Measurements from ENCODE around the gene GRN. TPM values are rescaled to one million over a fixed set of nuclear protein-coding genes. Genes with fewer than 3 reads are reported as not detected.

The GRN gene
- total and polyA plus RNA-seq, 2 experiments from 2014 or later: 274 to 377 TPM

GRCh38 chr17:44384281-44384822 lies 39.2 kb downstream of the GRN start:
- Histone ChIP-seq H3K27me3 (peaks cover 32% of the 10 kb centered on the region), H3K4me3 (peak overlapping the region; percentile 35), H3K9me3 (ENCODE audit: low read depth) (no peaks in the 10 kb centered on the region), H3K36me3 (no peaks in the 10 kb centered on the region), H3K27ac (no peak overlapping the region), H3K4me1 (ENCODE audit: low read depth) (no peaks in the 10 kb centered on the region)
- no peak for DNase-seq (ENCODE audit: low read depth in 1 of 2, low spot score in 1 of 2)
- TF ChIP-seq, protein P1, sequence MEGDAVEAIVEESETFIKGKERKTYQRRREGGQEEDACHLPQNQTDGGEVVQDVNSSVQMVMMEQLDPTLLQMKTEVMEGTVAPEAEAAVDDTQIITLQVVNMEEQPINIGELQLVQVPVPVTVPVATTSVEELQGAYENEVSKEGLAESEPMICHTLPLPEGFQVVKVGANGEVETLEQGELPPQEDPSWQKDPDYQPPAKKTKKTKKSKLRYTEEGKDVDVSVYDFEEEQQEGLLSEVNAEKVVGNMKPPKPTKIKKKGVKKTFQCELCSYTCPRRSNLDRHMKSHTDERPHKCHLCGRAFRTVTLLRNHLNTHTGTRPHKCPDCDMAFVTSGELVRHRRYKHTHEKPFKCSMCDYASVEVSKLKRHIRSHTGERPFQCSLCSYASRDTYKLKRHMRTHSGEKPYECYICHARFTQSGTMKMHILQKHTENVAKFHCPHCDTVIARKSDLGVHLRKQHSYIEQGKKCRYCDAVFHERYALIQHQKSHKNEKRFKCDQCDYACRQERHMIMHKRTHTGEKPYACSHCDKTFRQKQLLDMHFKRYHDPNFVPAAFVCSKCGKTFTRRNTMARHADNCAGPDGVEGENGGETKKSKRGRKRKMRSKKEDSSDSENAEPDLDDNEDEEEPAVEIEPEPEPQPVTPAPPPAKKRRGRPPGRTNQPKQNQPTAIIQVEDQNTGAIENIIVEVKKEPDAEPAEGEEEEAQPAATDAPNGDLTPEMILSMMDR (IDR thresholded peaks at IDR 0.05; ENCODE audit: low read depth, low read length): no peak

DNA sequence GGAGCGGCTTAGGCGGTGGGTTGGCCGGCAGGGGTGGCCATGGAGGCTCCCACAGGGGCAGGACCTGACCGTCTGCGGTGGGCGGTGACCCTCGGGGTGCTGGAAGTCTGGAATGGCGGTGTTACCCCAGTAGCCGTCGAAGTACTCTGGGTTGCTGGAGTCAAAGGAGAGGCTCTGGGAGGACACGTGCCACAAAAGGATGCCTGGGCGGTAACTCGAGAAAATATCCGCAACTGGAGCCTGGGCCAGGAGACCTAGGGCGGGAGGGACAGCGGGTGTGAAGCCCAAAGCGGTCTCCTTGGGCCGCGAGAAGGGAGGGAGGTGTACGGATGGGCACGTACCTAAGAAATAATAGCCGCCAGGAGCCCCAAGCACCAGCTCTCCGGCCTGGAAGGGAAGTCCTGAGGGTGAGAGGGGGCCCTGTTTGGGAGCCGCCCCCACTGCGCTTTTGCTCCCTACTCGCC lies 39.8 kb downstream of the GRN start:
- DNase-seq (ENCODE audit: low read depth in 1 of 2, low spot score in 1 of 2): peak; percentile 23 to 25
- no peaks in the 10 kb centered on the region for H3K9me3 ChIP-seq (ENCODE audit: low read depth)
- H3K27me3 ChIP-seq: peaks cover 32% of the 10 kb centered on the region
- no peak overlapping the region for H3K27ac ChIP-seq
- H3K4me1 ChIP-seq (ENCODE audit: low read depth): no peaks in the 10 kb centered on the region
- no peaks in the 10 kb centered on the region for H3K36me3 ChIP-seq
- H3K4me3 ChIP-seq: peak overlapping the region; percentile 35
- TF ChIP-seq, protein P1 (IDR thresholded peaks at IDR 0.05; ENCODE audit: low read depth, low read length): no peak

DNA sequence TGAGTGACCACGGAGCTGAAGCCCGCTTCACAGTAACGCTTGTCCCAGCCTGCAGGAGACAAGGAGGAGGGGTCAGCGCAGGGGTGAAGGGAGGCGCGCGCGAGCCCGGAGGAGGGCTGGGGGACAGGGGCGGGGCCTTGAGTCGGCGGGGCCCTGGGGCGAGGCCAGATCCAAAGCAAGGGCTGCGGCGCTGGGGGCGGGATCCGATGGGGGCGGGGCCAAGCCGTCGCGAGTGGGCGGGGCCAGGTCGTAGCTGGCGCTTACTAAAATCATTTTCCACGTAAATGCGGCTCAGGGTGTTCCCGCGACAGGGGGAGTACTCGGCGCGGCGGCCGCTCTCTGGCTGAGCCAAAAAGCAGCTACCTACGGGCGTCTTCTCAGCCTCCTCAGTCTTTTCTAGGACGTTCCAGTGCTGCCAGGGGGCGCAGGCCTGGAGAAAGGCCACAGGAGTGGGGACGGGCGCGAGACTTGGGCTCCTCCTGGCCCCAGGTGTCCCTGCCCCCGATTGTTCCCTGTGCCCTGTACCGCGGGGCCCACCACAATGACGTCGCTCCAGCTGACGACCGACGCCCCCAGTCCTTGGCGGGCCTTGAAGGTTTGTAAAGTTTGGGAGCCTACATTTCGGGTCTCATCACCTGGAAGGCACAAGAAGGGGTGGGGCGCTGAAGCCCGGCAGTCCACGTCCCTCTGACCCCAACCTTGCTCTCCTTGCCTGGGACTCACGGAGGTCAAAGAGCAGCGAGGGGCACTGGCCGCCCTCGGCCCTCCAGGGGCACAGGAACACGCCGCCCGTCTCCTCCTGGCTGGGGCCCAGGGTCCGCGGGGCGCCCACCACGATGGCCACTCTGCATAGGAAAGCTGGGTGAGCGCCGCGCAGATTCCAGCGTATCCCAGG lies 40.4 kb downstream of the GRN start:
- peak; percentile 82 to 91 for DNase-seq (ENCODE audit: low read depth in 1 of 2, low spot score in 1 of 2)
- peaks cover 32% of the 10 kb centered on the region for H3K27me3 ChIP-seq
- H3K9me3 ChIP-seq (ENCODE audit: low read depth): no peaks in the 10 kb centered on the region
- no peaks in the 10 kb centered on the region for H3K36me3 ChIP-seq
- H3K27ac ChIP-seq: no peak overlapping the region
- H3K4me1 ChIP-seq (ENCODE audit: low read depth): no peaks in the 10 kb centered on the region
- TF ChIP-seq, protein P1 (IDR thresholded peaks at IDR 0.05; ENCODE audit: low read depth, low read length): peak; percentile 25
- H3K4me3 ChIP-seq: peak overlapping the region; percentile 35

- peak overlapping the region; percentile 35 for H3K4me3 ChIP-seq
Observed at GRCh38 chr17:44386182-44386525, 41.1 kb downstream of the GRN start.

GRCh38 chr17:44387804-44388203 lies 42.7 kb downstream of the GRN start:
- H3K4me3 ChIP-seq: no peak overlapping the region
- H3K27ac ChIP-seq: no peak overlapping the region
- TF ChIP-seq, protein P1 (IDR thresholded peaks at IDR 0.05; ENCODE audit: low read depth, low read length): no peak
- H3K4me1 ChIP-seq (ENCODE audit: low read depth): no peaks in the 10 kb centered on the region
- no peaks in the 10 kb centered on the region for H3K36me3 ChIP-seq
- H3K27me3 ChIP-seq: peaks cover 28% of the 10 kb centered on the region
- no peak for DNase-seq (ENCODE audit: low read depth in 1 of 2, low spot score in 1 of 2)
- no peaks in the 10 kb centered on the region for H3K9me3 ChIP-seq (ENCODE audit: low read depth)

More at GRCh38 chr17:44386182-44386525, 41.1 kb downstream of the GRN start:
- Histone ChIP-seq H3K27me3 (peaks cover 32% of the 10 kb centered on the region), H3K36me3 (no peaks in the 10 kb centered on the region), H3K4me1 (ENCODE audit: low read depth) (no peaks in the 10 kb centered on the region), H3K9me3 (ENCODE audit: low read depth) (no peaks in the 10 kb centered on the region), H3K27ac (no peak overlapping the region)
- DNase-seq (ENCODE audit: low read depth in 1 of 2, low spot score in 1 of 2): no peak
- TF ChIP-seq, protein P1 (IDR thresholded peaks at IDR 0.05; ENCODE audit: low read depth, low read length): no peak

Data from cardiac muscle cell (in vitro differentiated cells and primary cell).